Gastrocnemius medialis (tissue), 4 donors: ENCODE data around the gene PIRT. TPM values are rescaled to one million over a fixed set of nuclear protein-coding genes. Genes with fewer than 3 reads are reported as not detected.

ENCODE experiments used
- ATAC-seq, 2 donors: fragments of 150-250 bp; one replicate each; pipeline ENCODE4 v1.9.1; 2016
- DNase-seq, 2 donors: peaks; one replicate each; pipeline ENCODE4 v3.0.0-alpha.2; 2019
- H3K27ac ChIP-seq, 4 donors: fragments of 200-600 bp; sonication (generic); 1 replicate in 1 of 4; 2 replicates in 3 of 4; pipeline ENCODE4 v1.5.1; 2016 to 2018; ENCODE audit warnings: mild to moderate bottlenecking in 2 of 4, moderate library complexity in 1 of 4
- H3K27me3 ChIP-seq, 3 donors: fragments of 200-600 bp; sonication (generic) in 2 of 3; 1 replicate in 1 of 3; 2 replicates in 2 of 3; pipeline versions ENCODE4 v1.5.1 to v1.6.0; 2016 to 2019; ENCODE audit warnings: mild to moderate bottlenecking in 1 of 3, moderate library complexity in 1 of 3
- H3K36me3 ChIP-seq, 2 donors: fragments of 200-600 bp; sonication (generic) in 1 of 2; one replicate each; pipeline ENCODE4 v1.5.1; 2017 to 2018
- H3K4me1 ChIP-seq, 2 donors: fragments of 200-600 bp; sonication (generic) in 1 of 2; one replicate each; pipeline ENCODE4 v1.5.1; 2016 to 2017; ENCODE audit warnings: mild to moderate bottlenecking in 2 of 2
- H3K4me3 ChIP-seq, 4 donors: fragments of 200-600 bp; sonication (generic) in 3 of 4; 1 replicate in 1 of 4; 2 replicates in 3 of 4; pipeline ENCODE4 v1.5.1; 2016 to 2019; ENCODE audit warnings: mild to moderate bottlenecking in 2 of 4
- H3K9me3 ChIP-seq, 3 donors: fragments of 200-600 bp; sonication (generic) in 2 of 3; 1 replicate in 1 of 3; 2 replicates in 2 of 3; pipeline ENCODE4 v1.5.1; 2016 to 2019
- POLR2A ChIP-seq, 2 donors: fragments of 450-650 bp; IDR thresholded peaks; one replicate each; pipeline ENCODE4 v1.6.1; 2017; ENCODE audit warnings: antibody characterized with exemption in 2 of 2, mild to moderate bottlenecking in 2 of 2, moderate library complexity in 2 of 2
- in situ Hi-C, 4 donors: fragments of 200-750 bp; cut with MboI; loops; one replicate each; pipeline versions ENCODE4 v1.15.0 to v1.8.0; 2017; ENCODE audit warnings: low sequenced_read_pairs in 4 of 4
- intact Hi-C: fragments of 100-400 bp; cut with DNase I; formaldehyde crosslinking; loops from one replicate; pipeline ENCODE4 v1.15.1; 2023; ENCODE audit warnings: low total_unique reads
- total RNA-seq, 4 donors: library from RNA; depleted of rRNA; stranded (reverse); fragments of >200 nt; gene quantifications; one replicate each; pipeline versions ENCODE4 v1.1.0 to v1.2.3, GENCODE V29; 2016
- TF ChIP-seq, protein P1 (sequence below), 5 experiments: fragments of 450-650 bp in 3 of 5; fragments of 200-600 bp in 2 of 5; sonication (generic) in 2 of 5; IDR thresholded peaks in 4 of 5; conservative IDR thresholded peaks in 1 of 5; 1 replicate in 4 of 5; 2 replicates in 1 of 5; pipeline ENCODE4 v1.5.1; 2016 to 2019; ENCODE audit warnings: antibody characterized with exemption in 5 of 5, mild to moderate bottlenecking in 3 of 5, moderate library complexity in 3 of 5

Gene PIRT
- total RNA-seq, 4 donors from 2014 or later: not detected

DNA sequence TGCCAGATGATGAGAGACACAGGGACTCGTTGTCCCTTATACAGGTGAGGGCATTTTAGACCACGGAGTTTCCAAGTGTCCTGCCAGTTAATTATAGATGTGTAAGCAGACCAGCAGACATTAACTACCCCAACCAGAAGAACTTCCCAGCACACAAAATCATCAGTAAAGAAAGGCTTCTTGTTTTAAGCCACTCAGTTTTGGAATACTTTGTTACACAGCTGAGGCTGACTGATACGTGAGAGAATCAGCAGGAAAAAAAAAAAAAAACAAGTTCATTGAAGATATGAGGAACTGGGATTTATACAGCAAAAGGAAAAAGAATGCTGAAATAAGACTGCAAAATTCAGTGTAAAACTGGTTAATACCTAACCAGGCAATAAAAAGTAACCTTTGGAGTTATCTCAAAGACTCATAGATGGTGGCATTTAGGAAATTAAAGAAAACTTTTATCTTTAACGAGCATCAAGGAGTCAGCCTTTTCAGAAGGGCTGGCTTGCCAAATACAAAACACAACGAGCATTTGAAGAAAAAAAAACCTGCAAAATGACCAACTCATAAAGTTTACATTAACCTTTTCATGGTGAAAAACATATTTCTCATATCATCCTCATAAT lies 62.0 kb downstream of the PIRT start:
- no peak overlapping the region for H3K4me3 ChIP-seq
- H3K27me3 ChIP-seq: no peaks in the 10 kb centered on the region
- DNase-seq (no peak), ATAC-seq (no peak)
- in situ Hi-C loops: no loop called here
- H3K36me3 ChIP-seq: no peaks in the 10 kb centered on the region
- intact Hi-C loops: no loop called here
- H3K9me3 ChIP-seq: no peaks in the 10 kb centered on the region
- H3K27ac ChIP-seq: no peak overlapping the region
- H3K4me1 ChIP-seq: peaks cover 0 to 5% of the 10 kb centered on the region in 2 donors
- no peak for TF ChIP-seq POLR2A (IDR thresholded peaks at IDR 0.05)
- TF ChIP-seq, protein P1, sequence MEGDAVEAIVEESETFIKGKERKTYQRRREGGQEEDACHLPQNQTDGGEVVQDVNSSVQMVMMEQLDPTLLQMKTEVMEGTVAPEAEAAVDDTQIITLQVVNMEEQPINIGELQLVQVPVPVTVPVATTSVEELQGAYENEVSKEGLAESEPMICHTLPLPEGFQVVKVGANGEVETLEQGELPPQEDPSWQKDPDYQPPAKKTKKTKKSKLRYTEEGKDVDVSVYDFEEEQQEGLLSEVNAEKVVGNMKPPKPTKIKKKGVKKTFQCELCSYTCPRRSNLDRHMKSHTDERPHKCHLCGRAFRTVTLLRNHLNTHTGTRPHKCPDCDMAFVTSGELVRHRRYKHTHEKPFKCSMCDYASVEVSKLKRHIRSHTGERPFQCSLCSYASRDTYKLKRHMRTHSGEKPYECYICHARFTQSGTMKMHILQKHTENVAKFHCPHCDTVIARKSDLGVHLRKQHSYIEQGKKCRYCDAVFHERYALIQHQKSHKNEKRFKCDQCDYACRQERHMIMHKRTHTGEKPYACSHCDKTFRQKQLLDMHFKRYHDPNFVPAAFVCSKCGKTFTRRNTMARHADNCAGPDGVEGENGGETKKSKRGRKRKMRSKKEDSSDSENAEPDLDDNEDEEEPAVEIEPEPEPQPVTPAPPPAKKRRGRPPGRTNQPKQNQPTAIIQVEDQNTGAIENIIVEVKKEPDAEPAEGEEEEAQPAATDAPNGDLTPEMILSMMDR (IDR thresholded peaks at IDR 0.05 in 4 of 5, conservative IDR thresholded peaks at IDR 0.05 in 1 of 5): no peak

GRCh38 chr17:10775058-10775457 lies 62.8 kb downstream of the PIRT start:
- ATAC-seq (no peak), DNase-seq (no peak)
- intact Hi-C loops: no loop called here
- Histone ChIP-seq H3K4me1 (peaks cover 0 to 13% of the 10 kb centered on the region in 2 donors), H3K4me3 (no peak overlapping the region), H3K9me3 (no peaks in the 10 kb centered on the region), H3K36me3 (no peaks in the 10 kb centered on the region), H3K27me3 (no peaks in the 10 kb centered on the region), H3K27ac (no peak overlapping the region)
- no peak for TF ChIP-seq POLR2A (IDR thresholded peaks at IDR 0.05)
- TF ChIP-seq, protein P1 (IDR thresholded peaks at IDR 0.05 in 4 of 5, conservative IDR thresholded peaks at IDR 0.05 in 1 of 5): no peak
- in situ Hi-C loops: no loop called here

DNA sequence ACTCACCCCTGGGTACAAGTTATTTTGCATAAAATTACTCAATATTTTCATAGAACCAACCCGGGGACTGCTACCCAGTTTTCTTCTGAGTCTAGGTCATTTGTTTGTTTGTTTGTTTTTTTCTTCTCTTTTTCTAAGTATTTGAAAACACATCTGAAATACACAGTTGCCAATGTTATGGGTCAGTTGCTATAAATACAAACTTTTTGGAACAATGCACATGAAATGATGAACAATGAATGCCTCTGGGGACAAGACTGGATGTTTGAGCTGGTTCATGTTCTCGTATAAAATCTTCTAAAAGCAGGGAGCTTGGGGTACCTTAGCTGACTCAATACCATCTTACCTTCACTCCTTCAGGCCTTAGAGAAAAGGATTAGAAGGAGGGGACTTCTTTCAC lies 64.5 kb downstream of the PIRT start:
- intact Hi-C loops (no loop called here), in situ Hi-C loops (no loop called here)
- Histone ChIP-seq H3K36me3 (no peaks in the 10 kb centered on the region), H3K4me1 (peaks cover 0 to 24% of the 10 kb centered on the region in 2 donors), H3K9me3 (no peaks in the 10 kb centered on the region), H3K4me3 (no peak overlapping the region), H3K27ac (no peak overlapping the region), H3K27me3 (no peaks in the 10 kb centered on the region)
- DNase-seq (no peak), ATAC-seq (no peak)
- TF ChIP-seq, protein P1 (IDR thresholded peaks at IDR 0.05 in 4 of 5, conservative IDR thresholded peaks at IDR 0.05 in 1 of 5): no peak

Other genes starting within 250 kb of the PIRT start
- gene MYH3, start 180.8 kb downstream of the PIRT start, total RNA-seq: 10 to 100 TPM in 1 of 4 donors, 1 to 10 TPM in 3; 1.5 to 17.6 (median 5.3) TPM
- gene SCO1, start 140.6 kb downstream of the PIRT start, total RNA-seq: 10 to 100 TPM; 16.7 to 27.3 (median 22.8) TPM
- gene ADPRM, start 140.5 kb downstream of the PIRT start, total RNA-seq: 10 to 100 TPM in 3 of 4 donors, 1 to 10 TPM in 1; 5.2 to 39.2 (median 26.5) TPM
- gene TMEM220, start 108.1 kb downstream of the PIRT start, total RNA-seq: 1 to 10 TPM; 3.7 to 8.6 (median 3.9) TPM
- gene TMEM238L, start 34.0 kb downstream of the PIRT start, total RNA-seq: under 1 TPM in 1 of 4 donors, not detected in 3; 0.22 TPM